ENCODE measurements around the gene IPMK.

- no peak for TF ChIP-seq CTCF (IDR thresholded peaks at IDR 0.05)
- TF ChIP-seq POLR2A (IDR thresholded peaks at IDR 0.05) = no peak
Observed at GRCh38 chr10:58311026-58311425, 43.3 kb upstream of the IPMK start.

Measured in body of pancreas (tissue), 4 donors.